ENCODE measurements around the gene TLCD1.

DNA sequence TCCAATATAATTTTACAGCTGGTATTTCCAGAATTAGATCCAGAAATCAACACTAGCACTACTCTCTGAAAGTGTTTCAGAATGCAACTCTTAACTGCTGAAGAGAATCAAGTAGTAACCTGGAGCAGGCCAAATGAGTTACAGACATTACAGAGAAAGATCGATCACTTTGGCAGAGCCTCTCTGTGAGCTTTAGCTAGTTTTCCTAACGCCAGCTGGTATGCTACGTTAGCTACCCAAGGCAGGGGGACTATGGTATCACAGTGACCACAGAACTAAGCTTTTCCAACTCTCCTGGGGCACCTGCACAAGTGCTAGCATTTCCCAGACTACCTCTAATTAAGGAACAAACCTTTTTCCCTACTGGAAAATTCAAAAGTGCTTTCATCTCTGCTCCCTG lies 48.2 kb upstream of the TLCD1 start:
- no peak for TF ChIP-seq POLR2AphosphoS5 (IDR thresholded peaks at IDR 0.05; ENCODE audit: borderline replicate concordance, low read depth, low read length)
- no peak for TF ChIP-seq EZH2 (IDR thresholded peaks at IDR 0.05)
- TF ChIP-seq FOXP2 (optimal IDR thresholded peaks at IDR 0.05; ENCODE audit: control extremely low read depth, extremely low read length, insufficient read depth), result no peak

Measured in SK-N-MC (cell line).